Esophagus squamous epithelium (tissue), 4 donors: ENCODE measurements around the gene DPY19L3.

Source experiments
- POLR2A ChIP-seq, 4 donors: fragments of 450-650 bp; IDR thresholded peaks; one replicate each; pipeline ENCODE4 v1.6.1; 2017; ENCODE audit warnings: antibody characterized with exemption in 4 of 4, mild to moderate bottlenecking in 4 of 4, moderate library complexity in 3 of 4
- TF ChIP-seq, protein P1 (sequence below), 6 experiments: fragments of 450-650 bp in 4 of 6; fragments of 200-600 bp in 2 of 6; sonication (generic) in 2 of 6; IDR thresholded peaks; one replicate each; pipeline ENCODE4 v1.5.1; 2016 to 2019; ENCODE audit warnings: antibody characterized with exemption in 6 of 6, mild to moderate bottlenecking in 4 of 6, moderate library complexity in 4 of 6

DNA sequence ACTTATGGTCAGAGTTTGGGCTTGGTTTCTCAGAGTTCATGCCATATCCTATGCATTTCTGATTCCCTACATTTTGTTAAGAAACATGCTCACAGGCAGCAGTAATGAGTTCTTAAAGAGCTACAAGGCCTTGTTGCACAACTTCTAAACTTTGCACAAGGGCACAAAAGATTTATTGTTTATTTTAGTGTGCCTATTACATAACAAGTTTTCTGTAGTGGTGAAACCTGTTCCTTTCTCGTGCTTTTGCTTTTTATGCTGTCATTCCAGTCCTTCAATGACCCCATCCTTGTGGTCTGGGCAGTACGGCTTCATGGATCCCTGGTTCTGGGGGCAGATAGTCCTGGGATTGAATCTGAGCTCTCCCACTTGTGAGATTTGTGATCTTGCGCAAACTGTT, 42.4 kb upstream of the DPY19L3 start:
- TF ChIP-seq, protein P1, sequence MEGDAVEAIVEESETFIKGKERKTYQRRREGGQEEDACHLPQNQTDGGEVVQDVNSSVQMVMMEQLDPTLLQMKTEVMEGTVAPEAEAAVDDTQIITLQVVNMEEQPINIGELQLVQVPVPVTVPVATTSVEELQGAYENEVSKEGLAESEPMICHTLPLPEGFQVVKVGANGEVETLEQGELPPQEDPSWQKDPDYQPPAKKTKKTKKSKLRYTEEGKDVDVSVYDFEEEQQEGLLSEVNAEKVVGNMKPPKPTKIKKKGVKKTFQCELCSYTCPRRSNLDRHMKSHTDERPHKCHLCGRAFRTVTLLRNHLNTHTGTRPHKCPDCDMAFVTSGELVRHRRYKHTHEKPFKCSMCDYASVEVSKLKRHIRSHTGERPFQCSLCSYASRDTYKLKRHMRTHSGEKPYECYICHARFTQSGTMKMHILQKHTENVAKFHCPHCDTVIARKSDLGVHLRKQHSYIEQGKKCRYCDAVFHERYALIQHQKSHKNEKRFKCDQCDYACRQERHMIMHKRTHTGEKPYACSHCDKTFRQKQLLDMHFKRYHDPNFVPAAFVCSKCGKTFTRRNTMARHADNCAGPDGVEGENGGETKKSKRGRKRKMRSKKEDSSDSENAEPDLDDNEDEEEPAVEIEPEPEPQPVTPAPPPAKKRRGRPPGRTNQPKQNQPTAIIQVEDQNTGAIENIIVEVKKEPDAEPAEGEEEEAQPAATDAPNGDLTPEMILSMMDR (IDR thresholded peaks at IDR 0.05), result no peak
- no peak for TF ChIP-seq POLR2A (IDR thresholded peaks at IDR 0.05)
